Measurements from ENCODE around the gene TMEM270. TPM values are rescaled to one million over a fixed set of nuclear protein-coding genes. Genes with fewer than 3 reads are reported as not detected.
"Not testable (repeated sequence)": the region's sequence is repeated elsewhere in the genome, so short reads cannot be mapped to it uniquely, and the experiment has no call there.

TMEM270 gene
- not detected in 3 replicates for total RNA-seq

- Mint-ChIP-seq H3K4me3 (no peak within 1 kb of the TSS), H3K27me3 (ENCODE audit: low read depth) (peaks cover 13% of the 10 kb centered on the region), H3K9me3 (no peaks in the 10 kb centered on the region), H3K27ac (no peak within 1 kb of the TSS), H3K4me1 (no peaks in the 10 kb centered on the region), H3K36me3 (no peaks in the 10 kb centered on the region)
- no peak for DNase-seq (ENCODE audit: low spot score in 2 of 2, unreplicated experiment in 2 of 2)
- no peak for TF ChIP-seq CTCF (IDR thresholded peaks at IDR 0.05; ENCODE audit: unreplicated experiment)
These were observed at the start of gene TMEM270 for GRCh38 chr7:73860859-73861258. Gene TMEM270, plus strand, starts transcription at chr7:73861159. Its CDS starts 36 bp downstream, at chr7:73861195.

- Mint-ChIP-seq H3K27me3 (ENCODE audit: low read depth) (no peaks in the 10 kb centered on the region), H3K4me3 (no peak overlapping the region), H3K27ac (no peak overlapping the region), H3K4me1 (peaks cover 3% of the 10 kb centered on the region), H3K9me3 (peaks cover 8% of the 10 kb centered on the region), H3K36me3 (peaks cover 2% of the 10 kb centered on the region)
- DNase-seq (ENCODE audit: low spot score in 2 of 2, unreplicated experiment in 2 of 2) = peak in 1 of 2 experiments; percentile 51
- peak; percentile 19 for TF ChIP-seq CTCF (IDR thresholded peaks at IDR 0.05; ENCODE audit: unreplicated experiment)
These were observed 49.2 kb upstream of the TMEM270 start for GRCh38 chr7:73811760-73812168.

GRCh38 chr7:73812996-73813395 is 48.0 kb upstream of the TMEM270 start:
- no peak overlapping the region for H3K4me3 Mint-ChIP-seq

GRCh38 chr7:73815436-73815835 is 45.5 kb upstream of the TMEM270 start:
- no peak for DNase-seq (ENCODE audit: low spot score in 2 of 2, unreplicated experiment in 2 of 2)
- H3K27me3 Mint-ChIP-seq (ENCODE audit: low read depth) = no peaks in the 10 kb centered on the region
- peaks cover 2% of the 10 kb centered on the region for H3K36me3 Mint-ChIP-seq
- no peak overlapping the region for H3K4me3 Mint-ChIP-seq
- peaks cover 8% of the 10 kb centered on the region for H3K9me3 Mint-ChIP-seq
- TF ChIP-seq CTCF (IDR thresholded peaks at IDR 0.05; ENCODE audit: unreplicated experiment) = no peak
- H3K4me1 Mint-ChIP-seq = no peaks in the 10 kb centered on the region
- no peak overlapping the region for H3K27ac Mint-ChIP-seq

More at GRCh38 chr7:73812996-73813395, 48.0 kb upstream of the TMEM270 start:
- Mint-ChIP-seq H3K27ac (no peak overlapping the region), H3K4me1 (peaks cover 3% of the 10 kb centered on the region), H3K9me3 (peaks cover 8% of the 10 kb centered on the region), H3K36me3 (peaks cover 2% of the 10 kb centered on the region), H3K27me3 (ENCODE audit: low read depth) (no peaks in the 10 kb centered on the region)
- no peak for TF ChIP-seq CTCF (IDR thresholded peaks at IDR 0.05; ENCODE audit: unreplicated experiment)
- DNase-seq (ENCODE audit: low spot score in 2 of 2, unreplicated experiment in 2 of 2) = no peak

GRCh38 chr7:73817121-73817520 is 43.8 kb upstream of the TMEM270 start:
- TF ChIP-seq CTCF (IDR thresholded peaks at IDR 0.05; ENCODE audit: unreplicated experiment) = no peak
- Mint-ChIP-seq H3K4me1 (peaks cover 3% of the 10 kb centered on the region), H3K36me3 (peaks cover 2% of the 10 kb centered on the region), H3K9me3 (peaks cover 8% of the 10 kb centered on the region), H3K4me3 (no peak overlapping the region), H3K27ac (no peak overlapping the region), H3K27me3 (ENCODE audit: low read depth) (no peaks in the 10 kb centered on the region)
- DNase-seq (ENCODE audit: low spot score in 2 of 2, unreplicated experiment in 2 of 2) = no peak

- Mint-ChIP-seq H3K36me3 (no peaks in the 10 kb centered on the region), H3K27ac (no peak overlapping the region)
These were observed 40.9 kb upstream of the TMEM270 start for GRCh38 chr7:73820013-73820412.

GRCh38 chr7:73821597-73822285 is 39.2 kb upstream of the TMEM270 start:
- H3K27me3 Mint-ChIP-seq (ENCODE audit: low read depth); H3K4me3 Mint-ChIP-seq; H3K27ac Mint-ChIP-seq; H3K36me3 Mint-ChIP-seq; DNase-seq (ENCODE audit: low spot score in 2 of 2, unreplicated experiment in 2 of 2); H3K9me3 Mint-ChIP-seq: not testable (repeated sequence)
- H3K4me1 Mint-ChIP-seq = peaks cover 11% of the 10 kb centered on the region

More at GRCh38 chr7:73820013-73820412, 40.9 kb upstream of the TMEM270 start:
- no peaks in the 10 kb centered on the region for H3K9me3 Mint-ChIP-seq
- H3K4me3 Mint-ChIP-seq = no peak overlapping the region
- H3K4me1 Mint-ChIP-seq = peaks cover 8% of the 10 kb centered on the region
- no peak for TF ChIP-seq CTCF (IDR thresholded peaks at IDR 0.05; ENCODE audit: unreplicated experiment)
- no peak for DNase-seq (ENCODE audit: low spot score in 2 of 2, unreplicated experiment in 2 of 2)
- no peaks in the 10 kb centered on the region for H3K27me3 Mint-ChIP-seq (ENCODE audit: low read depth)

All from mesothelial cell of epicardium (in vitro differentiated cells).